HepG2 (cell line): ENCODE measurements around the gene PRR19. TPM values are rescaled to one million over a fixed set of nuclear protein-coding genes. Genes with fewer than 3 reads are reported as not detected.
A peak's percentile ranks its signal among the peaks of the same experiment; 100 is the strongest.

Experiments used
- ATAC-seq: fragments of 200-7000 bp; cut with Tn5 transposase; 3 replicates; pipeline ENCODE4 v1.9.1; 2020; ENCODE audit warnings: mild to moderate bottlenecking, moderate library complexity
- BruUV-seq: library from RNA; stranded (reverse); fragments of 400-500 nt; replicated peaks from 2 replicates; lab custom pipeline; 2021; lab: Mats Ljungman, UMichigan
- CTCF ChIA-PET: fragments of 300-600 bp; formaldehyde crosslinking; extraction: SDS; loops from one replicate; lab custom pipeline; 2021; ENCODE audit warnings: low total read pairs, inconsistent platforms, low intra/inter-chr PET ratio; lab: Yijun Ruan, JAX
- POLR2A ChIA-PET: fragments of 350-600 bp; sonication (Branson Sonifier 250); formaldehyde crosslinking; loops from one replicate; lab custom pipeline; 2020; ENCODE audit warnings: antibody characterized with exemption, inconsistent platforms; lab: Yijun Ruan, JAX
- DNase-seq: peaks from one replicate; pipeline ENCODE4 v3.0.0-alpha.2; 2015; ENCODE audit warnings: low spot score
- FAIRE-seq: peaks from 3 replicates; lab custom pipeline; 2011; peaks lifted over from hg19 to GRCh38; lab: Jason Lieb, UNC
- H2AFZ ChIP-seq: one replicate; pipeline ENCODE4 v1.6.1; 2011; ENCODE audit warnings: low read length, inconsistent platforms
- H3K27ac ChIP-seq: fragments of 300-600 bp; 3 replicates; pipeline ENCODE4 v1.8.0; 2011; ENCODE audit warnings: mixed run types, mild to moderate bottlenecking, mixed read lengths, low read length, inconsistent platforms; ENCODE audit not compliant: insufficient read depth; ENCODE audit errors: extremely low read length
- H3K27me3 ChIP-seq, 2 experiments: fragments of 200-600 bp in 1 of 2; 2 replicates in 1 of 2; 3 replicates in 1 of 2; pipeline versions ENCODE4 v1.6.0 to v1.8.0; 2011; ENCODE audit warnings: low read length in 2 of 2, mild to moderate bottlenecking in 2 of 2, moderate library complexity in 2 of 2, inconsistent platforms in 1 of 2; ENCODE audit not compliant: insufficient read depth in 2 of 2, control insufficient read depth in 1 of 2
- H3K36me3 ChIP-seq, 2 experiments: fragments of 200-600 bp in 1 of 2; replicated peaks in 1 of 2; 2 replicates in 1 of 2; 3 replicates in 1 of 2; pipeline versions ENCODE4 v1.5.1 to v1.8.0; 2011; ENCODE audit warnings: low read length in 2 of 2, inconsistent platforms in 1 of 2; ENCODE audit not compliant: insufficient read depth in 2 of 2, control insufficient read depth in 1 of 2
- H3K4me1 ChIP-seq: 2 replicates; pipeline ENCODE4 v1.5.1; 2012; ENCODE audit warnings: low read length, inconsistent platforms; ENCODE audit not compliant: insufficient read depth
- H3K4me2 ChIP-seq: 2 replicates; pipeline ENCODE4 v1.6.0; 2011; ENCODE audit warnings: low read depth, low read length, inconsistent platforms
- H3K4me3 ChIP-seq, 3 experiments: fragments of 200-600 bp in 1 of 3; sonication (generic), shearing (Covaris generic) in 1 of 3; replicated peaks in 1 of 3; 2 replicates each; pipeline ENCODE4 v1.5.1; 2011 to 2016; ENCODE audit warnings: low read length in 3 of 3, inconsistent platforms in 2 of 3, low read depth in 2 of 3, mild to moderate bottlenecking in 2 of 3, control low read depth in 1 of 3, mixed read lengths in 1 of 3; ENCODE audit not compliant: insufficient read depth in 1 of 3
- H3K79me2 ChIP-seq: one replicate; pipeline ENCODE4 v1.6.1; 2011; ENCODE audit warnings: low read length, inconsistent platforms; ENCODE audit not compliant: insufficient read depth
- H3K9ac ChIP-seq: 2 replicates; pipeline ENCODE4 v1.6.0; 2011; ENCODE audit warnings: mild to moderate bottlenecking, low read depth, low read length, inconsistent platforms; ENCODE audit not compliant: insufficient read depth
- H3K9me3 ChIP-seq: 2 replicates; pipeline ENCODE4 v1.5.1; 2012; ENCODE audit warnings: mild to moderate bottlenecking, low read length
- H4K20me1 ChIP-seq: 2 replicates; pipeline ENCODE4 v1.6.0; 2011; ENCODE audit warnings: inconsistent platforms, mild to moderate bottlenecking, low read length, moderate library complexity; ENCODE audit not compliant: insufficient read depth
- AGO2 ChIP-seq: fragments of 200-400 bp; formaldehyde crosslinking; optimal IDR thresholded peaks from 2 replicates; pipeline ENCODE3; 2017; ENCODE audit warnings: mild to moderate bottlenecking, low read depth, low read length, moderate library complexity
- ARNT2 ChIP-seq: sonication (generic); formaldehyde crosslinking; IDR thresholded peaks from 2 replicates; pipeline ENCODE4 v1.8.0; 2022; ENCODE audit warnings: mild to moderate bottlenecking, low read depth, missing genetic modification reagents, moderate library complexity
- ATF7 ChIP-seq, 2 experiments: fragments of 450-650 bp in 1 of 2; sonication (generic) in 1 of 2; formaldehyde crosslinking in 1 of 2; IDR thresholded peaks; 2 replicates each; pipeline versions ENCODE4 v1.4.0 to v1.6.1; 2016 to 2020; ENCODE audit warnings: antibody characterized with exemption in 1 of 2, mild to moderate bottlenecking in 1 of 2, missing genetic modification reagents in 1 of 2
- CREB1 ChIP-seq, 2 experiments: fragments of 450-650 bp in 1 of 2; IDR thresholded peaks; 2 replicates each; pipeline ENCODE4 v1.6.1; 2016 to 2017; ENCODE audit warnings: control low read depth in 1 of 2, mild to moderate bottlenecking in 1 of 2, missing compliant biosample characterization in 1 of 2, missing genetic modification characterization in 1 of 2
- MAZ ChIP-seq, 2 experiments: sonication (generic) in 1 of 2; formaldehyde crosslinking in 1 of 2; IDR thresholded peaks; 2 replicates each; pipeline versions ENCODE4 v1.5.0 to v1.6.1; 2012 to 2020; ENCODE audit warnings: low read depth in 2 of 2, mild to moderate bottlenecking in 2 of 2, borderline replicate concordance in 1 of 2, improper control_type of control experiment in 1 of 2, low read length in 1 of 2, missing genetic modification reagents in 1 of 2, moderate library complexity in 1 of 2
- NR2F6 ChIP-seq, 2 experiments: IDR thresholded peaks; 2 replicates each; pipeline ENCODE4 v1.6.1; 2016; ENCODE audit warnings: antibody characterized with exemption in 1 of 2, mild to moderate bottlenecking in 1 of 2
- PITX1 ChIP-seq: sonication (generic); formaldehyde crosslinking; IDR thresholded peaks from 2 replicates; pipeline ENCODE4 v1.5.1; 2020; ENCODE audit warnings: mild to moderate bottlenecking, missing genetic modification reagents
- RBFOX2 ChIP-seq: fragments of 200-400 bp; formaldehyde crosslinking; IDR thresholded peaks from 2 replicates; pipeline ENCODE4 v1.6.1; 2017; ENCODE audit warnings: low read depth, mild to moderate bottlenecking, low read length
- SMAD9 ChIP-seq: sonication (generic); formaldehyde crosslinking; IDR thresholded peaks from 2 replicates; pipeline ENCODE4 v1.5.1; 2020; ENCODE audit warnings: mild to moderate bottlenecking, missing genetic modification reagents
- ZNF17 ChIP-seq: sonication (generic); formaldehyde crosslinking; IDR thresholded peaks from 2 replicates; pipeline ENCODE4 v1.5.0; 2020; ENCODE audit warnings: mild to moderate bottlenecking, missing genetic modification reagents
- WGBS: methylation state at CpG from one replicate; pipeline ENCODE4 v1.1.6; 2017; ENCODE audit warnings: low lambda C conversion rate; 5-methylcytosine and 5-hydroxymethylcytosine counted together
- in situ Hi-C: cut with HindIII; loops from 2 replicates; pipeline ENCODE4 v1.10.0; 2017; ENCODE audit warnings: low pct_unique_long_range_greater_than_20kb; ENCODE audit not compliant: extremely low pct_ligation_motif_present
- intact Hi-C: fragments of 100-400 bp; cut with micrococcal nuclease; formaldehyde crosslinking; loops from one replicate; pipeline ENCODE4 v1.10.0; 2022; ENCODE audit not compliant: unreplicated experiment
- polyA plus RNA-seq, 8 experiments: library from polyadenylated mRNA; depleted of rRNA in 3 of 8; stranded (reverse) in 7 of 8; unstranded in 1 of 8; fragments of >200 nt; fragmentation: Illumina TruSeq in 4 of 8; extraction: Trizol in 4 of 8; gene quantifications; 2 replicates each; pipeline versions ENCODE4 v1.2.1 to v1.2.3, GENCODE V29; 2011 to 2016; ENCODE audit warnings: low read depth in 4 of 8, missing spikeins in 1 of 8, mixed read lengths in 1 of 8; ENCODE audit not compliant: insufficient read depth in 1 of 8
- total RNA-seq, 5 experiments: library from RNA; depleted of rRNA; stranded (reverse); fragments of >200 nt; fragmentation: Illumina TruSeq; extraction: Trizol; gene quantifications; 2 replicates each; pipeline ENCODE4 v1.2.3, GENCODE V29; 2016; ENCODE audit warnings: low read depth in 1 of 5
- TF ChIP-seq, protein P1 (sequence below): sonication (generic); formaldehyde crosslinking; IDR thresholded peaks from 2 replicates; pipeline ENCODE4 v1.4.0; 2020; ENCODE audit warnings: missing genetic modification reagents
- TF ChIP-seq, protein P2 (sequence below): sonication (generic); formaldehyde crosslinking; IDR thresholded peaks from 2 replicates; pipeline ENCODE4 v1.4.0; 2020; ENCODE audit warnings: missing genetic modification reagents
- TF ChIP-seq, protein P3 (sequence below): sonication (generic); formaldehyde crosslinking; IDR thresholded peaks from 2 replicates; pipeline ENCODE4 v1.4.0; 2020; ENCODE audit warnings: missing genetic modification reagents

PRR19 gene
- total and polyA plus RNA-seq, 2 of the 13 experiments (the other 11 are each of a cell fraction or from before 2014, with no cell fraction given) = 0.21 to 0.33 TPM

DNA sequence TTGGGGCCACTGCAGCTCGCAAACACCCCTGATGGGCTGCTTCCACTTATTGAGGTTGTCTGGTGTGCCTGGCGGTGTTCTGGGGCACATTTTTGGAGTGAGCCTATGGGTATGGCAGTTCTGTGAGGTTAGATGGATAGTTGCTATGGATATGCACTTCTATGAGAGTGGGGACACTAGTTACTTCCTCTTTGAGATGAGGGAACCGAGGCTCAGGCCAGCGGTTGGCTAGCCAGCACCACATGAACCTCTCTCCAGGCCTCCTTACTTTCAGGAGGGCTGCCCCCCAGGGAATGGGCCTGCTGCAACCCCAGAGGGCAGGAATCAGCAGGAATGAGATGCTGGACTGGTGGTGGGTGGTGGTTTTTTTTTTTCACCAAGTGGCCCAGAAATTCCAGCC lies 13.5 kb upstream of the PRR19 start (continued):
- TF ChIP-seq ZNF17 (CRISPR knock-in tag) (no peak), SMAD9 (no peak)
- TF ChIP-seq, protein P1, sequence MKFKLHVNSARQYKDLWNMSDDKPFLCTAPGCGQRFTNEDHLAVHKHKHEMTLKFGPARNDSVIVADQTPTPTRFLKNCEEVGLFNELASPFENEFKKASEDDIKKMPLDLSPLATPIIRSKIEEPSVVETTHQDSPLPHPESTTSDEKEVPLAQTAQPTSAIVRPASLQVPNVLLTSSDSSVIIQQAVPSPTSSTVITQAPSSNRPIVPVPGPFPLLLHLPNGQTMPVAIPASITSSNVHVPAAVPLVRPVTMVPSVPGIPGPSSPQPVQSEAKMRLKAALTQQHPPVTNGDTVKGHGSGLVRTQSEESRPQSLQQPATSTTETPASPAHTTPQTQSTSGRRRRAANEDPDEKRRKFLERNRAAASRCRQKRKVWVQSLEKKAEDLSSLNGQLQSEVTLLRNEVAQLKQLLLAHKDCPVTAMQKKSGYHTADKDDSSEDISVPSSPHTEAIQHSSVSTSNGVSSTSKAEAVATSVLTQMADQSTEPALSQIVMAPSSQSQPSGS (CRISPR knock-in tag) = no peak

DNA sequence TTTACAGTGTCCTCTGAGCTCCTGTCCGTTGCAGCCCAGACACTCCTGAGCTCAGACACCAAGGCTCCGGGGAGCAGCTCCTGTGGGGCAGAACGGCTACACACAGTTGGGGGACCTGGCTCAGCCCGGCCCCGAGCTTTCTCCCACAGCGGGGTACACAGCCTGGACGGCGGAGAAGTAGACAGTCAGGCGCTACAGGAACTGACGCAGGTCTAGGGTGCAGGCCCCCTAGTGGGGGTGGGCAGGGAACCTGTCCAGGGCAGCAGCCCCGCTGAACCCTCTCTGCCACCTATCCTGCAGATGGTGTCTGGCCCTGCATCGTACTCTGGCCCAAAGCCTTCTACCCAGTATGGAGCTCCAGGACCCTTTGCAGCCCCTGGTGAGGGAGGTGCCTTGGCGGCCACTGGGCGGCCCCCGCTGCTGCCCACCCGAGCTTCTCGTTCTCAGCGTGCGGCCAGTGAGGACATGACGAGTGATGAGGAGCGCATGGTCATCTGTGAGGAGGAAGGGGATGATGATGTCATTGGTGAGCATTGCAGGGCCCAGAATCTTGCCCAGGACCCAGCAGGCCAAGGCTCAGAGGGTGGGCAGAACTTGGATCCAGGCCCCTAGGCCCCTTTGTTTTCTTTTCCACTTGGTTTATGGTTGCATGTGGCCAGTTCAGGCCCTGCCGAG lies 12.9 kb upstream of the PRR19 start:
- TF ChIP-seq, protein P2, sequence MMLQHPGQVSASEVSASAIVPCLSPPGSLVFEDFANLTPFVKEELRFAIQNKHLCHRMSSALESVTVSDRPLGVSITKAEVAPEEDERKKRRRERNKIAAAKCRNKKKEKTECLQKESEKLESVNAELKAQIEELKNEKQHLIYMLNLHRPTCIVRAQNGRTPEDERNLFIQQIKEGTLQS (CRISPR knock-in tag) = no peak
- no peak for TF ChIP-seq NR2F6 (IDR thresholded peaks at IDR 0.05)
- TF ChIP-seq NR2F6 (CRISPR knock-in tag; IDR thresholded peaks at IDR 0.05) = no peak
- TF ChIP-seq AGO2 = peak; percentile 71
- peak; percentile 60; the same call in 1 of the 2 replicates for TF ChIP-seq CREB1 (IDR thresholded peaks at IDR 0.05)
- no peak for TF ChIP-seq CREB1 (CRISPR knock-in tag; IDR thresholded peaks at IDR 0.05)
- TF ChIP-seq ARNT2 (CRISPR knock-in tag) = no peak
- TF ChIP-seq, protein P3, sequence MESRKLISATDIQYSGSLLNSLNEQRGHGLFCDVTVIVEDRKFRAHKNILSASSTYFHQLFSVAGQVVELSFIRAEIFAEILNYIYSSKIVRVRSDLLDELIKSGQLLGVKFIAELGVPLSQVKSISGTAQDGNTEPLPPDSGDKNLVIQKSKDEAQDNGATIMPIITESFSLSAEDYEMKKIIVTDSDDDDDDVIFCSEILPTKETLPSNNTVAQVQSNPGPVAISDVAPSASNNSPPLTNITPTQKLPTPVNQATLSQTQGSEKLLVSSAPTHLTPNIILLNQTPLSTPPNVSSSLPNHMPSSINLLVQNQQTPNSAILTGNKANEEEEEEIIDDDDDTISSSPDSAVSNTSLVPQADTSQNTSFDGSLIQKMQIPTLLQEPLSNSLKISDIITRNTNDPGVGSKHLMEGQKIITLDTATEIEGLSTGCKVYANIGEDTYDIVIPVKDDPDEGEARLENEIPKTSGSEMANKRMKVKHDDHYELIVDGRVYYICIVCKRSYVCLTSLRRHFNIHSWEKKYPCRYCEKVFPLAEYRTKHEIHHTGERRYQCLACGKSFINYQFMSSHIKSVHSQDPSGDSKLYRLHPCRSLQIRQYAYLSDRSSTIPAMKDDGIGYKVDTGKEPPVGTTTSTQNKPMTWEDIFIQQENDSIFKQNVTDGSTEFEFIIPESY = peak; percentile 16; the same call in 1 of the 2 replicates
- TF ChIP-seq MAZ (IDR thresholded peaks at IDR 0.05; ENCODE audit: borderline replicate concordance, low read depth, low read length) = no peak
- no peak for TF ChIP-seq MAZ (CRISPR knock-in tag; IDR thresholded peaks at IDR 0.05; ENCODE audit: low read depth)
- 0 out of 2 replicates have a peak, but pooled peaks have one; percentile 42 for TF ChIP-seq RBFOX2
- TF ChIP-seq ATF7 (IDR thresholded peaks at IDR 0.05) = peak; percentile 77
- no peak for TF ChIP-seq ATF7 (CRISPR knock-in tag; IDR thresholded peaks at IDR 0.05)
- no peak for TF ChIP-seq PITX1 (CRISPR knock-in tag)
- TF ChIP-seq, all 625 proteins: peak for 5
- ChIA-PET CTCF (interaction anchor here (2.5 kb wide), 1 partner anchor 156 kb away, joined by 9 read pairs; no protein-coding TSS in a partner anchor), POLR2A (no interaction called here)
- H3K27me3 ChIP-seq = no peaks in the 10 kb centered on the region; a peak in 1 of 5 replicates
- no peak for ATAC-seq
- intact Hi-C loops (no loop called here), in situ Hi-C loops (loop anchor here (5.0 kb wide), 1 partner anchor 37 kb away; no protein-coding TSS in a partner anchor)
- 98% methylated on average over 12 of the region's 22 CpGs for WGBS
- no peak for FAIRE-seq
- H3K79me2 ChIP-seq = peaks cover 18% of the 10 kb centered on the region
- no peak overlapping the region for H3K27ac ChIP-seq
- peaks cover 32 to 70% of the 10 kb centered on the region in 2 experiments; a peak in 4 of 5 replicates for H3K36me3 ChIP-seq
- no peaks in the 10 kb centered on the region for H3K9me3 ChIP-seq
- H2AFZ ChIP-seq = no peak overlapping the region
- no peak overlapping the region for H3K4me3 ChIP-seq
- H3K4me2 ChIP-seq = no peak overlapping the region
- H3K4me1 ChIP-seq = peaks cover 18% of the 10 kb centered on the region
- DNase-seq = no peak
- no peak overlapping the region for H3K9ac ChIP-seq
- no TSS peak for BruUV-seq
- H4K20me1 ChIP-seq = peaks cover 11% of the 10 kb centered on the region; the same call in 1 of the 2 replicates
